GM19452 (cell line): ENCODE measurements around the gene NEUROG1.
"Not testable (repeated sequence)": the region's sequence is repeated elsewhere in the genome, so short reads cannot be mapped to it uniquely, and the experiment has no call there.

Experiments used
- ATAC-seq: cut with Tn5 transposase; IDR thresholded peaks from one replicate; pipeline ENCODE4 v1.9.1; 2021; ENCODE audit not compliant: unreplicated experiment

Gene NEUROG1

GRCh38 chr5:135495531-135495930, 40.2 kb downstream of the NEUROG1 start:
- not testable (repeated sequence) for ATAC-seq

GRCh38 chr5:135494196-135494595, 41.6 kb downstream of the NEUROG1 start:
- no peak for ATAC-seq

GRCh38 chr5:135493406-135494180, 42.2 kb downstream of the NEUROG1 start:
- ATAC-seq: no peak

GRCh38 chr5:135492319-135492626, 43.5 kb downstream of the NEUROG1 start:
- ATAC-seq: no peak

GRCh38 chr5:135491552-135492318, 44.0 kb downstream of the NEUROG1 start:
- no peak for ATAC-seq

GRCh38 chr5:135491038-135491551, 44.7 kb downstream of the NEUROG1 start:
- no peak for ATAC-seq

- ATAC-seq: no peak
These were observed 45.3 kb downstream of the NEUROG1 start for GRCh38 chr5:135490245-135491037.

- no peak for ATAC-seq
These were observed 46.1 kb downstream of the NEUROG1 start for GRCh38 chr5:135489466-135490244.

- ATAC-seq: no peak
These were observed 46.9 kb downstream of the NEUROG1 start for GRCh38 chr5:135488727-135489465.

- ATAC-seq: no peak
These were observed 47.8 kb downstream of the NEUROG1 start for GRCh38 chr5:135487839-135488514.

- ATAC-seq: no peak
These were observed 48.7 kb downstream of the NEUROG1 start for GRCh38 chr5:135487037-135487395.

GRCh38 chr5:135486131-135487036, 49.4 kb downstream of the NEUROG1 start:
- ATAC-seq: no peak

- no peak for ATAC-seq
These were observed 51.1 kb downstream of the NEUROG1 start for GRCh38 chr5:135484674-135485086.
